Measurements from ENCODE around the gene IKZF5.

IKZF5 gene

GRCh38 chr10:123007558-123008354 is 839 bp downstream of the IKZF5 start:
- DNase-seq (ENCODE audit: low read depth): peak; percentile 43
- peak overlapping the region; percentile 78 for H3K4me3 ChIP-seq (replicated peaks; ENCODE audit: low read depth, low read length)
- no peak for TF ChIP-seq CTCF (IDR thresholded peaks at IDR 0.05; ENCODE audit: low read length, missing control alignments)

GRCh38 chr10:123004298-123004697 is 4.3 kb downstream of the IKZF5 start:
- TF ChIP-seq CTCF (IDR thresholded peaks at IDR 0.05; ENCODE audit: low read length, missing control alignments): no peak
- H3K4me3 ChIP-seq (replicated peaks; ENCODE audit: low read depth, low read length): no peak overlapping the region
- DNase-seq (ENCODE audit: low read depth): no peak

GRCh38 chr10:123001370-123001769 is 7.2 kb downstream of the IKZF5 start:
- TF ChIP-seq CTCF (IDR thresholded peaks at IDR 0.05; ENCODE audit: low read length, missing control alignments): no peak
- H3K4me3 ChIP-seq (replicated peaks; ENCODE audit: low read depth, low read length): no peak overlapping the region
- DNase-seq (ENCODE audit: low read depth): no peak

GRCh38 chr10:123000155-123000554 is 8.4 kb downstream of the IKZF5 start:
- no peak for TF ChIP-seq CTCF (IDR thresholded peaks at IDR 0.05; ENCODE audit: low read length, missing control alignments)
- no peak for DNase-seq (ENCODE audit: low read depth)
- H3K4me3 ChIP-seq (replicated peaks; ENCODE audit: low read depth, low read length): no peak overlapping the region

GRCh38 chr10:122999347-122999746 is 9.2 kb downstream of the IKZF5 start:
- DNase-seq (ENCODE audit: low read depth): no peak
- no peak for TF ChIP-seq CTCF (IDR thresholded peaks at IDR 0.05; ENCODE audit: low read length, missing control alignments)
- H3K4me3 ChIP-seq (replicated peaks; ENCODE audit: low read depth, low read length): no peak overlapping the region

GRCh38 chr10:122998934-122999333 is 9.7 kb downstream of the IKZF5 start:
- no peak for DNase-seq (ENCODE audit: low read depth)
- no peak overlapping the region for H3K4me3 ChIP-seq (replicated peaks; ENCODE audit: low read depth, low read length)
- no peak for TF ChIP-seq CTCF (IDR thresholded peaks at IDR 0.05; ENCODE audit: low read length, missing control alignments)

- no peak overlapping the region for H3K4me3 ChIP-seq (replicated peaks; ENCODE audit: low read depth, low read length)
- TF ChIP-seq CTCF (IDR thresholded peaks at IDR 0.05; ENCODE audit: low read length, missing control alignments): no peak
- DNase-seq (ENCODE audit: low read depth): no peak
Observed at GRCh38 chr10:122998360-122998917, 10.2 kb downstream of the IKZF5 start.
